ENCODE results near the gene CHST3. TPM values are rescaled to one million over a fixed set of nuclear protein-coding genes. Genes with fewer than 3 reads are reported as not detected.

The CHST3 gene
- total RNA-seq, 4 donors from 2014 or later = 8.6 to 16.9 (median 14.0) TPM

DNA sequence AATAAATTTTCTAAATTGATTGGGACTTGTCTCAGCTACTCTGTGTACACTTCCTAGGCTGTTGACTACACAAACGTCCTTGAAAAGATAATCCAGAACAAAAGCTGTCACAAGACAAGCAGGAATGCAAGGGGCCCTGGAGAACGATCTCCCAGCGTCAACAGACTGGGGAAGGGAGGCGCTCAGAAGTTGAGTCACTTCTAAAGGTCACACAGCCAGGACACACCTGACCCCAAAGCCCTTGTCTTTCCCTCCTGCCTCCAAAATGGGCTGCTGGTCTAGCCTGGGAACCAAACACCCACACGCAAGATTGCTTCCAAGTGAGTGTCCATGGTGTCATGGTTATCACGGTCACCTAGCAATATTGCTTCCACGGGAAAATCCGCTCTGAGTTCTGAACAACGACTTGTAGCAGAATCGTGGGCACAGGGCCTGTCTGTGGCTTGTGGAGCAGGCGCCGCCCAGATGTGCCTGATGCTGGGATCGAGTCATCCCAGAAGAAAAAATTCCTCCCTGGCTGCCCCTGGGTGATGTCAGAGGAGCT, 74.3 kb downstream of the CHST3 start:
- intact Hi-C loops (cut with DNase I) = no loop called here

DNA sequence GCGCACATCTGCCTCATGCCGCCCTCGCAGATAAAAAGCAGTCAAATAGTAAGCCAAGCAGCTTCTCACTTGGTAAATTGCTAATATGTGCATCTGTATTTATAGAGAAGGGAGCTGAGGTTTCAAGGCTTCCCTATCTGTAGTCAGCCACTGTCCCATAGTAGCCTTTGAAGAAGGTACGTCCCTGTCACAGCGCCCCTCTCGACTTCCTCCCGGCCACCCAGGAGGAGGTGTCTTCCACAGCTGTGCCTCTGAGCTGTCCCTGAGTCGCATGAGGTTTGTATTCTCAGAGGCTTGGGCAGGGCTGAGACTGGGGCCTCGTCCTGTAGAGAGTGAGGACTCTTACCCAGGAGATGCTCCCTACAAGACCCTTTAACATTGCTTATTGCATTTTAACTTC, 75.2 kb downstream of the CHST3 start:
- no peak for TF ChIP-seq POLR2A (IDR thresholded peaks at IDR 0.05)
- TF ChIP-seq, protein P1, sequence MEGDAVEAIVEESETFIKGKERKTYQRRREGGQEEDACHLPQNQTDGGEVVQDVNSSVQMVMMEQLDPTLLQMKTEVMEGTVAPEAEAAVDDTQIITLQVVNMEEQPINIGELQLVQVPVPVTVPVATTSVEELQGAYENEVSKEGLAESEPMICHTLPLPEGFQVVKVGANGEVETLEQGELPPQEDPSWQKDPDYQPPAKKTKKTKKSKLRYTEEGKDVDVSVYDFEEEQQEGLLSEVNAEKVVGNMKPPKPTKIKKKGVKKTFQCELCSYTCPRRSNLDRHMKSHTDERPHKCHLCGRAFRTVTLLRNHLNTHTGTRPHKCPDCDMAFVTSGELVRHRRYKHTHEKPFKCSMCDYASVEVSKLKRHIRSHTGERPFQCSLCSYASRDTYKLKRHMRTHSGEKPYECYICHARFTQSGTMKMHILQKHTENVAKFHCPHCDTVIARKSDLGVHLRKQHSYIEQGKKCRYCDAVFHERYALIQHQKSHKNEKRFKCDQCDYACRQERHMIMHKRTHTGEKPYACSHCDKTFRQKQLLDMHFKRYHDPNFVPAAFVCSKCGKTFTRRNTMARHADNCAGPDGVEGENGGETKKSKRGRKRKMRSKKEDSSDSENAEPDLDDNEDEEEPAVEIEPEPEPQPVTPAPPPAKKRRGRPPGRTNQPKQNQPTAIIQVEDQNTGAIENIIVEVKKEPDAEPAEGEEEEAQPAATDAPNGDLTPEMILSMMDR (IDR thresholded peaks at IDR 0.05) = no peak
- Histone ChIP-seq H3K27ac (no peak overlapping the region), H3K4me3 (replicated peaks in 1 of 3) (no peak overlapping the region), H3K36me3 (no peaks in the 10 kb centered on the region), H3K9me3 (no peaks in the 10 kb centered on the region), H3K4me1 (peaks cover 0 to 1% of the 10 kb centered on the region in 2 donors), H3K27me3 (no peaks in the 10 kb centered on the region)
- intact Hi-C loops (cut with DNase I) = no loop called here
- WGBS, 2 donors = 81 to 89% methylated on average over 9 of the region's 9 CpGs
- no peak for DNase-seq

More for the DNA sequence above, 74.3 kb downstream of the CHST3 start:
- H3K9me3 ChIP-seq = no peaks in the 10 kb centered on the region
- 80% methylated on average over 13 of the region's 13 CpGs for WGBS, 2 donors
- TF ChIP-seq, protein P1 (IDR thresholded peaks at IDR 0.05) = no peak
- no peak for TF ChIP-seq POLR2A (IDR thresholded peaks at IDR 0.05)
- no peaks in the 10 kb centered on the region for H3K4me1 ChIP-seq
- no peak for DNase-seq
- no peak overlapping the region for H3K27ac ChIP-seq
- no peak overlapping the region for H3K4me3 ChIP-seq (replicated peaks in 1 of 3)
- no peaks in the 10 kb centered on the region for H3K36me3 ChIP-seq
- H3K27me3 ChIP-seq = no peaks in the 10 kb centered on the region

DNA sequence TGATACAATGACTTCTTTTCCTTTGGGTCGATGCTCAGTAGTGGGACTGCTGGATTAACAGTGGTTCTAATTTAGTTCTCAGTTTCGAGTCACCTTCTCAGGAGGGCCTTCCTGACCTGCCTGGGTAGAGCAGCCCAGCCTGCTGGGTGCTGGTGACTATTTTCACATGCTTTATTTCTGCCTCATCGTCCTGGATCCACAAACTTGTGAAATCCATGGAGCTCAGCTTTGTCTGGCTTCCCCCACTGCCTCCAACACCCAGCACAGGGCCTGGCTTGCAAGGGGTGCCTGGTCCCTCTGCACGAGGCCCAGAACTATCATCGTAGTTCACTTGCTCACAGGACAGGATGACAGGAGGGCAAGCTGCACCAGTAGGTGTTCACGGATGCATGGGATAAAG, 77.3 kb downstream of the CHST3 start:
- Histone ChIP-seq H3K4me1 (peaks cover 0 to 4% of the 10 kb centered on the region in 2 donors), H3K27me3 (no peaks in the 10 kb centered on the region), H3K4me3 (replicated peaks in 1 of 3) (no peak overlapping the region), H3K9me3 (no peaks in the 10 kb centered on the region), H3K27ac (no peak overlapping the region), H3K36me3 (no peaks in the 10 kb centered on the region)
- DNase-seq = no peak
- 88 to 95% methylated on average over 5 to 6 of the region's 6 CpGs for WGBS, 2 donors
- intact Hi-C loops (cut with DNase I) = loop anchor here (10.0 kb wide), 1 partner anchor 147 kb away; no protein-coding TSS in a partner anchor
- TF ChIP-seq, protein P1 (IDR thresholded peaks at IDR 0.05) = no peak
- TF ChIP-seq POLR2A (IDR thresholded peaks at IDR 0.05) = no peak

DNA sequence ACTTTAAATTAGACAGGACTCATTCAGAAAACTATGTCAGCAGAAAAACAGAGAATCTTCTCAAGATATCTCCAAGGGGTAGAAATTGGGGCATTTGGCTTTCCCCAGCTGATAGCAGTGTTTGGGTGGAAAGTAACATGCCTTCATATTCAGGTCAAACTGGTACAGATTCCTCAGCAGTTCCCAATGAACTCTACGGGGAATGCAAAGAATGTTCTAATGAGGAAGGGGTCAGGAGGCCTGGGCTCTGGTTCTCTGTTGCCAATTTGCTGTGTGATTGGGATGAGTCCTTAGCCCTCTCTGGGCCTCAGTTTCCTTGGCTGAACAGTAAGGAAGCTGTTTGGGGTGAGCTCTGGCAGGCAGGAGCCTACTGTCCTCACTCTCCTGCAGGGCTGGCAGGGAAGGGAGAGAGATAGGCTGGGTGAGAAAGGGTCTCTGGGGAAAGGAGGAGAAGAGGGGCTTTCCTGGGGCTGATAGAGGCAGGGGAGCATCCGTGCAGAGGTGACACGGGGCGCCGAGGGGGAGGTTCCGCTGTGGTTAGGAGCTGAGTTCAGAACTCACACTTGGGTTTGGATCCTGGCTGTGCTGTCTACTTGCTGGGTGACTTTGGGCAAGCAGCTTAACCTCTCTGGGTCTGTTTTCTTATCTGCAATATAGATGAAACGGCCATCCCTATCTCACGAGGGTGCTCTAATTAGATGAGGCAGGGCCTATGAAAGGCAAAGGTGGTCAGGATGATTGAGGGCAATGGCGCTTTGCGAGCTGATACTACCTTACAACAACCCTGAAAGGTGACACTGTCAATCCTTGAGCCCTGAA, 79.0 kb downstream of the CHST3 start:
- Histone ChIP-seq H3K4me3 (replicated peaks in 1 of 3) (no peak overlapping the region), H3K9me3 (no peaks in the 10 kb centered on the region), H3K27me3 (no peaks in the 10 kb centered on the region), H3K36me3 (no peaks in the 10 kb centered on the region), H3K27ac (no peak overlapping the region), H3K4me1 (peaks cover 0 to 4% of the 10 kb centered on the region in 2 donors)
- 91 to 96% methylated on average over 10 of the region's 10 CpGs for WGBS, 2 donors
- TF ChIP-seq POLR2A (IDR thresholded peaks at IDR 0.05) = no peak
- TF ChIP-seq, protein P1 (IDR thresholded peaks at IDR 0.05) = no peak
- intact Hi-C loops (cut with DNase I) = loop anchor here (10.0 kb wide), 1 partner anchor 148 kb away; no protein-coding TSS in a partner anchor
- DNase-seq = no peak
